Astrocyte (in vitro differentiated cells and primary cell): ENCODE measurements around the gene EPB41L1. TPM values are rescaled to one million over a fixed set of nuclear protein-coding genes. Genes with fewer than 3 reads are reported as not detected.

ENCODE experiments used
- DNase-seq: peaks from one replicate; pipeline ENCODE4 v3.0.0-alpha.2; 2010; ENCODE audit warnings: low read depth
- FAIRE-seq: peaks from 2 replicates; lab custom pipeline; 2011; peaks lifted over from hg19 to GRCh38; lab: Jason Lieb, UNC
- H2AFZ ChIP-seq: 2 replicates; pipeline ENCODE4 v1.6.0; 2012; ENCODE audit warnings: low read depth, low read length, inconsistent platforms
- H3K27ac ChIP-seq: 2 replicates; pipeline ENCODE4 v1.5.1; 2011; ENCODE audit warnings: low read depth, low read length, inconsistent platforms
- H3K27me3 ChIP-seq: 2 replicates; pipeline ENCODE4 v1.6.0; 2011; ENCODE audit warnings: low read length, inconsistent platforms; ENCODE audit not compliant: insufficient read depth
- H3K36me3 ChIP-seq: 2 replicates; pipeline ENCODE4 v1.5.1; 2011; ENCODE audit warnings: low read length, inconsistent platforms; ENCODE audit not compliant: insufficient read depth
- H3K4me1 ChIP-seq: 2 replicates; pipeline ENCODE4 v1.5.1; 2011; ENCODE audit warnings: low read length, inconsistent platforms; ENCODE audit not compliant: insufficient read depth
- H3K4me2 ChIP-seq: 2 replicates; pipeline ENCODE4 v1.6.0; 2012; ENCODE audit warnings: low read length, inconsistent platforms
- H3K4me3 ChIP-seq: 2 replicates; pipeline ENCODE4 v1.5.1; 2011; ENCODE audit warnings: low read depth, mild to moderate bottlenecking, low read length, inconsistent platforms; ENCODE audit not compliant: insufficient read depth
- H3K79me2 ChIP-seq: 2 replicates; pipeline ENCODE4 v1.6.0; 2012; ENCODE audit warnings: mild to moderate bottlenecking, low read length, inconsistent platforms; ENCODE audit not compliant: insufficient read depth
- H3K9ac ChIP-seq: 2 replicates; pipeline ENCODE4 v1.6.0; 2012; ENCODE audit warnings: mild to moderate bottlenecking, low read length, inconsistent platforms
- H3K9me3 ChIP-seq: 2 replicates; pipeline ENCODE4 v1.5.1; 2012; ENCODE audit warnings: low read depth, mild to moderate bottlenecking, low read length, inconsistent platforms; ENCODE audit not compliant: insufficient read depth
- H4K20me1 ChIP-seq: 2 replicates; pipeline ENCODE4 v1.6.0; 2012; ENCODE audit warnings: low read length, inconsistent platforms; ENCODE audit not compliant: insufficient read depth
- H3K27ac Mint-ChIP-seq: one replicate; pipeline ENCODE4 v1.8.0; 2021; ENCODE audit warnings: mild to moderate bottlenecking, mixed read lengths; ENCODE audit not compliant: unreplicated experiment
- H3K27me3 Mint-ChIP-seq: one replicate; pipeline ENCODE4 v1.8.0; 2021; ENCODE audit warnings: low read depth, mixed read lengths; ENCODE audit not compliant: unreplicated experiment
- H3K36me3 Mint-ChIP-seq: one replicate; pipeline ENCODE4 v1.8.0; 2021; ENCODE audit warnings: low read depth, mixed read lengths; ENCODE audit not compliant: unreplicated experiment
- H3K4me1 Mint-ChIP-seq: one replicate; pipeline ENCODE4 v1.8.0; 2021; ENCODE audit warnings: low read depth, mixed read lengths; ENCODE audit not compliant: unreplicated experiment
- H3K4me3 Mint-ChIP-seq: one replicate; pipeline ENCODE4 v1.8.0; 2021; ENCODE audit warnings: mild to moderate bottlenecking, moderate library complexity, mixed read lengths; ENCODE audit not compliant: unreplicated experiment
- H3K9me3 Mint-ChIP-seq: one replicate; pipeline ENCODE4 v1.8.0; 2021; ENCODE audit warnings: mild to moderate bottlenecking, mixed read lengths; ENCODE audit not compliant: unreplicated experiment
- CTCF ChIP-seq: IDR thresholded peaks from 2 replicates; pipeline ENCODE4 v1.5.1; 2011; ENCODE audit warnings: low read depth, mild to moderate bottlenecking, inconsistent platforms, low read length, moderate library complexity; ENCODE audit not compliant: insufficient read depth
- EZH2 ChIP-seq: IDR thresholded peaks from 2 replicates; pipeline ENCODE4 v1.6.1; 2012; ENCODE audit warnings: mild to moderate bottlenecking, low read length, inconsistent platforms; ENCODE audit not compliant: insufficient read depth
- total RNA-seq: library from RNA; stranded (reverse); gene quantifications from 2 replicates; pipeline ENCODE4 v1.2.1, GENCODE V29; 2021

EPB41L1 gene
- total RNA-seq, 1 donor from 2014 or later = 39.4 TPM

- no peak for TF ChIP-seq EZH2
- no peak for TF ChIP-seq CTCF
- no peaks in the 10 kb centered on the region for H3K9me3 Mint-ChIP-seq
- peak overlapping the region; percentile 54 for H3K4me3 Mint-ChIP-seq
- Histone ChIP-seq H3K36me3 (no peaks in the 10 kb centered on the region), H4K20me1 (peaks cover 39% of the 10 kb centered on the region), H3K4me1 (peaks cover 6% of the 10 kb centered on the region), H3K4me2 (no peak overlapping the region), H3K27ac (no peak overlapping the region), H3K9me3 (no peaks in the 10 kb centered on the region), H3K79me2 (no peaks in the 10 kb centered on the region), H3K27me3 (no peaks in the 10 kb centered on the region), H3K4me3 (no peak overlapping the region), H3K9ac (no peak overlapping the region), H2AFZ (no peak overlapping the region)
- H3K36me3 Mint-ChIP-seq = no peaks in the 10 kb centered on the region
- FAIRE-seq (no peak), DNase-seq (no peak)
- H3K4me1 Mint-ChIP-seq = peaks cover 6% of the 10 kb centered on the region
- H3K27ac Mint-ChIP-seq = no peak overlapping the region
- peaks cover 9% of the 10 kb centered on the region for H3K27me3 Mint-ChIP-seq
These were observed 1.5 kb downstream of the EPB41L1 start for GRCh38 chr20:36155991-36156390.

GRCh38 chr20:36157610-36158009, 3.1 kb downstream of the EPB41L1 start:
- no peak overlapping the region for H3K4me3 Mint-ChIP-seq
- H3K36me3 Mint-ChIP-seq = no peaks in the 10 kb centered on the region
- Histone ChIP-seq H3K4me3 (no peak overlapping the region), H3K27me3 (no peaks in the 10 kb centered on the region), H3K9ac (no peak overlapping the region), H3K9me3 (no peaks in the 10 kb centered on the region), H4K20me1 (peaks cover 49% of the 10 kb centered on the region), H3K4me2 (no peak overlapping the region), H3K27ac (no peak overlapping the region), H3K36me3 (no peaks in the 10 kb centered on the region), H2AFZ (no peak overlapping the region), H3K79me2 (no peaks in the 10 kb centered on the region), H3K4me1 (peaks cover 6% of the 10 kb centered on the region)
- no peak for DNase-seq
- peaks cover 3% of the 10 kb centered on the region for H3K4me1 Mint-ChIP-seq
- no peak for FAIRE-seq
- no peaks in the 10 kb centered on the region for H3K9me3 Mint-ChIP-seq
- H3K27ac Mint-ChIP-seq = no peak overlapping the region
- TF ChIP-seq EZH2 = no peak
- no peak for TF ChIP-seq CTCF
- peaks cover 11% of the 10 kb centered on the region for H3K27me3 Mint-ChIP-seq

- DNase-seq (no peak), FAIRE-seq (no peak)
- no peak overlapping the region for H3K4me2 ChIP-seq
- H3K27ac ChIP-seq = no peak overlapping the region
- no peak overlapping the region for H3K9ac ChIP-seq
- Mint-ChIP-seq H3K27me3 (peaks cover 11% of the 10 kb centered on the region), H3K9me3 (no peaks in the 10 kb centered on the region), H3K4me1 (peaks cover 3% of the 10 kb centered on the region), H3K27ac (no peak overlapping the region), H3K36me3 (no peaks in the 10 kb centered on the region), H3K4me3 (peak overlapping the region; percentile 25)
- H3K4me1 ChIP-seq = peaks cover 6% of the 10 kb centered on the region
- no peaks in the 10 kb centered on the region for H3K9me3 ChIP-seq
- H3K27me3 ChIP-seq = no peaks in the 10 kb centered on the region
- no peaks in the 10 kb centered on the region for H3K36me3 ChIP-seq
- peaks cover 50% of the 10 kb centered on the region for H4K20me1 ChIP-seq
- no peak overlapping the region for H2AFZ ChIP-seq
- H3K4me3 ChIP-seq = no peak overlapping the region
- H3K79me2 ChIP-seq = no peaks in the 10 kb centered on the region
- TF ChIP-seq CTCF (no peak), EZH2 (no peak)
These were observed 3.7 kb downstream of the EPB41L1 start for GRCh38 chr20:36158160-36158741.
